Parathyroid adenoma (tissue), 2 donors: Measurements from ENCODE around the gene SLC15A4.
"Not testable (repeated sequence)": the region's sequence is repeated elsewhere in the genome, so short reads cannot be mapped to it uniquely, and the experiment has no call there.

ENCODE experiments used
- H2AFZ ChIP-seq: fragments of 300-600 bp; sonication (generic); one replicate; pipeline ENCODE4 v1.7.0; 2017; ENCODE audit warnings: antibody characterized with exemption, mild to moderate bottlenecking
- H3K27ac ChIP-seq: fragments of 300-600 bp; sonication (generic); one replicate; pipeline ENCODE4 v1.7.0; 2017
- H3K27me3 ChIP-seq: fragments of 300-600 bp; sonication (generic); one replicate; pipeline ENCODE4 v1.7.0; 2017; ENCODE audit warnings: low read length; ENCODE audit not compliant: control insufficient read depth, insufficient read depth
- H3K36me3 ChIP-seq: fragments of 300-600 bp; sonication (generic); one replicate; pipeline ENCODE4 v1.7.0; 2017; ENCODE audit warnings: low read length; ENCODE audit not compliant: control insufficient read depth, insufficient read depth
- H3K4me1 ChIP-seq: fragments of 300-600 bp; sonication (generic); one replicate; pipeline ENCODE4 v1.7.0; 2017; ENCODE audit warnings: control low read depth
- H3K4me2 ChIP-seq: fragments of 300-600 bp; sonication (generic); one replicate; pipeline ENCODE4 v1.7.0; 2017; ENCODE audit warnings: low read length
- H3K4me3 ChIP-seq: fragments of 300-600 bp; sonication (generic); one replicate; pipeline ENCODE4 v1.7.0; 2017; ENCODE audit warnings: low read depth, low read length
- H3K79me2 ChIP-seq: fragments of 300-600 bp; sonication (generic); one replicate; pipeline ENCODE4 v1.7.0; 2017; ENCODE audit warnings: control low read depth
- H3K9ac ChIP-seq: fragments of 300-600 bp; sonication (generic); one replicate; pipeline ENCODE4 v1.7.0; 2017; ENCODE audit warnings: mild to moderate bottlenecking
- H3K9me3 ChIP-seq: fragments of 300-600 bp; sonication (generic); one replicate; pipeline ENCODE4 v1.7.0; 2017; ENCODE audit warnings: low read length; ENCODE audit not compliant: control insufficient read depth
- CTCF ChIP-seq: fragments of 300-600 bp; sonication (generic); IDR thresholded peaks from one replicate; pipeline ENCODE4 v1.7.0; 2017; ENCODE audit warnings: antibody characterized with exemption, mild to moderate bottlenecking
- donor health status: primary hyperparathyroidism.

Gene SLC15A4

GRCh38 chr12:128848371-128848770 lies 24.6 kb upstream of the SLC15A4 start:
- TF ChIP-seq CTCF: no peak
- no peaks in the 10 kb centered on the region for H3K79me2 ChIP-seq
- H3K4me1 ChIP-seq: no peaks in the 10 kb centered on the region
- H3K4me3 ChIP-seq: no peak overlapping the region
- no peak overlapping the region for H2AFZ ChIP-seq
- H3K9ac ChIP-seq: no peak overlapping the region
- H3K27me3 ChIP-seq: no peaks in the 10 kb centered on the region
- H3K4me2 ChIP-seq: no peak overlapping the region
- H3K36me3 ChIP-seq: no peaks in the 10 kb centered on the region
- no peaks in the 10 kb centered on the region for H3K9me3 ChIP-seq
- H3K27ac ChIP-seq: no peak overlapping the region

- H3K27me3 ChIP-seq, H3K4me1 ChIP-seq, H3K4me3 ChIP-seq, H3K27ac ChIP-seq, H3K4me2 ChIP-seq, H2AFZ ChIP-seq, H3K36me3 ChIP-seq, H3K9me3 ChIP-seq, H3K9ac ChIP-seq, H3K79me2 ChIP-seq: not testable (repeated sequence)
These were observed 22.9 kb upstream of the SLC15A4 start for GRCh38 chr12:128846671-128847070.

DNA sequence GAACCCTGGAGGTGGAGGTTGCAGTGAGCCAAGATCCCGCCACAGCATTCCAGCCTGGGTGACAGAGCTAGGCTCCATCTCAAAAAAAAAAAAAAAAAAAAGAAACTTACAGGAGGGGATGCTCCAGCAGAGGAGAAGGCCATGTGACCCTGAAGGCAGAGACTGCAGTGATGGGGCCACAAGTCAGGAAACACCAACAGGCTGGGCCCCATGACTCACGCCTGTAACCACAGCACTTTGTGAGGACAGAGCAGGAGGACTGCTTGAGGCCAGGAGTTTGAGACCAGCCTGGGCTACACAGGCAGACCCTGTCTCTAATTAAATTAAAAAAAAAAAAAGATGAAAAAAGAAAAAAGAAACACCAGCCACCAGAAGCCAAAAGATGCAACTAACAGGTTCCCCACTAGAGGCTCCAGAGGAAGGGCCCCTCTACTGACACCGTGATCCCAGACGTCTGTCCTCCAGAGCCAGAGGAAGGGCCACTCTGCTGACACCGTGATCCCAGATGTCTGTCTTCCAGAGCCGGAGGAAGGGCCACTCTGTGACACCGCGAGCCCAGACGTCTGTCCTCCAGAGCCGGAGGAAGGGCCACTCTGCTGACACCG lies 20.4 kb upstream of the SLC15A4 start:
- no peak overlapping the region for H3K4me2 ChIP-seq
- no peak overlapping the region for H3K9ac ChIP-seq
- H3K79me2 ChIP-seq: no peaks in the 10 kb centered on the region
- H3K27me3 ChIP-seq: no peaks in the 10 kb centered on the region
- no peak for TF ChIP-seq CTCF
- H3K9me3 ChIP-seq: no peaks in the 10 kb centered on the region
- no peak overlapping the region for H3K27ac ChIP-seq
- H3K36me3 ChIP-seq: no peaks in the 10 kb centered on the region
- H3K4me3 ChIP-seq: no peak overlapping the region
- no peak overlapping the region for H2AFZ ChIP-seq
- H3K4me1 ChIP-seq: no peaks in the 10 kb centered on the region

DNA sequence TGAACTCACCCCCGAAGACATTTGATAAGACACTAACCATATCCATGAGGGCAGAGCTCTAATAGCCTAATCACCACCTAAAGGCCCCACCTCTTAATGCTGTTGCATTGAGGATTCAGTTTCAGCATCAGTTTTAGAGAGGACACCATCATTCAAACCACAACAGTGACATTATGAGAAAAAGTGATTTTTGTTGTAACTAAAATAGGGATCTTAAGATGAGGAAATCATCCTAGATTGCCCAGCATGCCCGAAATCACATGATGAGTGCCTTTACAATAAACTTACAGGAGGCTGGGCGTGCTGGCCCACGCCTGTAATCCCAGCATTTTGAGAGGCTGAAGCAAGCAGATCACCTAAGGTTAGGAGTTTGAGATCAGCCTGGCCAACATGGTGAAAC lies 19.8 kb upstream of the SLC15A4 start:
- no peaks in the 10 kb centered on the region for H3K27me3 ChIP-seq
- H3K4me3 ChIP-seq: no peak overlapping the region
- no peak overlapping the region for H3K27ac ChIP-seq
- H3K9ac ChIP-seq: no peak overlapping the region
- H3K9me3 ChIP-seq: no peaks in the 10 kb centered on the region
- no peaks in the 10 kb centered on the region for H3K4me1 ChIP-seq
- no peaks in the 10 kb centered on the region for H3K79me2 ChIP-seq
- H2AFZ ChIP-seq: no peak overlapping the region
- H3K36me3 ChIP-seq: no peaks in the 10 kb centered on the region
- no peak overlapping the region for H3K4me2 ChIP-seq
- no peak for TF ChIP-seq CTCF

- Histone ChIP-seq H2AFZ (no peak overlapping the region), H3K4me3 (no peak overlapping the region), H3K27me3 (no peaks in the 10 kb centered on the region), H3K27ac (no peak overlapping the region), H3K4me2 (no peak overlapping the region), H3K9ac (no peak overlapping the region), H3K79me2 (no peaks in the 10 kb centered on the region), H3K4me1 (no peaks in the 10 kb centered on the region), H3K9me3 (no peaks in the 10 kb centered on the region), H3K36me3 (no peaks in the 10 kb centered on the region)
- TF ChIP-seq CTCF: no peak
These were observed 18.8 kb upstream of the SLC15A4 start for GRCh38 chr12:128842579-128842978.
